ENCODE results near the gene GUCY1A2. TPM values are rescaled to one million over a fixed set of nuclear protein-coding genes. Genes with fewer than 3 reads are reported as not detected.
A peak's percentile ranks its signal among the peaks of the same experiment; 100 is the strongest.

The GUCY1A2 gene
- total RNA-seq, 1 experiment from 2014 or later = 0.55 TPM

DNA sequence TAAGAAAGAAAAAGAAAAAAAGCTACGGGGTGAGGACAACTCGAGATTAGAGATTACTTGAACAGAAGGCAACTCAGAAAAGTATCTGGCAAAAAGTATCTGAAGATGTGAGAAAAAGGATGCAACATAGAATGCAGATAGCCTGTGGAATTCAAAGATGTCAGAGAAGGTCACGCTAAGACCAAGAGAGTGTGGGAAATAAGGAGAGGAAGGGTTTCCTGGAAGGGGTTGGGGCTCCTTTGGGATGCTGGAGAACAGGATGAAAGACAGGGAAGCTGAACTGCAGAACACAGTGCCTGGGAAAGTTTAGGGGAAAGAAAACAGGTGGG, 1.2 kb downstream of the GUCY1A2 start:
- Histone ChIP-seq H3K23ac (ENCODE audit: insufficient read length, low read depth, low read length) (no peak overlapping the region), H2BK20ac (ENCODE audit: low read depth, low read length, poor library complexity, severe bottlenecking) (no peak overlapping the region), H3K4me1 (ENCODE audit: insufficient read depth, low read length) (no peaks in the 10 kb centered on the region), H4K8ac (replicated peaks; ENCODE audit: insufficient read length, low read depth, low read length) (no peak overlapping the region), H3K9ac (ENCODE audit: extremely low read depth, insufficient read length, low read length) (no peak overlapping the region), H2BK12ac (ENCODE audit: insufficient read length, low read depth, low read length) (no peak overlapping the region), H3K9me3 (ENCODE audit: control insufficient read depth, low read depth, low read length) (no peaks in the 10 kb centered on the region), H3K79me1 (ENCODE audit: insufficient read depth, low read depth, low read length, poor library complexity, severe bottlenecking) (no peaks in the 10 kb centered on the region), H3K18ac (ENCODE audit: insufficient read length, low read depth, low read length) (no peak overlapping the region), H4K91ac (ENCODE audit: insufficient read length, low read depth, low read length) (no peak overlapping the region), H3T11ph (ENCODE audit: low read length) (no peak overlapping the region), H4K5ac (ENCODE audit: insufficient read length, low read depth, low read length) (no peak overlapping the region), H3K79me2 (ENCODE audit: insufficient read depth, low read length) (no peaks in the 10 kb centered on the region), H3K14ac (ENCODE audit: insufficient read depth, low read length) (no peak overlapping the region), H4K20me1 (ENCODE audit: control insufficient read depth, insufficient read depth, insufficient read length) (no peaks in the 10 kb centered on the region), H2BK5ac (ENCODE audit: insufficient read length, low read length) (no peak overlapping the region), H3K27ac (ENCODE audit: insufficient read length, low read depth, low read length) (no peak overlapping the region), H2BK120ac (ENCODE audit: low read depth, low read length, poor library complexity, severe bottlenecking) (no peak overlapping the region), H3K23me2 (ENCODE audit: insufficient read length, low read depth, low read length, poor library complexity, severe bottlenecking) (peaks cover 11% of the 10 kb centered on the region), H3K4me2 (ENCODE audit: insufficient read depth, insufficient read length, low read length) (peak overlapping the region; percentile 53), H3K27me3 (ENCODE audit: insufficient read depth, low read length) (peaks cover 7% of the 10 kb centered on the region; the same call in 1 of the 2 replicates), H2AK5ac (ENCODE audit: insufficient read length, low read length) (no peak overlapping the region), H3K4ac (ENCODE audit: low read depth, low read length) (no peak overlapping the region), H2AFZ (ENCODE audit: low read length) (no peak overlapping the region), H2BK15ac (ENCODE audit: low read depth, low read length) (no peak overlapping the region), H3K56ac (ENCODE audit: insufficient read length, low read depth, low read length) (no peak overlapping the region)
- Mint-ChIP-seq H3K9me3 (no peaks in the 10 kb centered on the region), H3K36me3 (ENCODE audit: insufficient read depth in 1 of 3, low read depth in 3 of 3) (no peaks in the 10 kb centered on the region), H3K4me3 (peak overlapping the region; percentile 57 to 81), H3K27ac (no peak overlapping the region), H3K27me3 (ENCODE audit: low read depth) (peaks cover 49% of the 10 kb centered on the region), H3K4me1 (peaks cover 6 to 11% of the 10 kb centered on the region in 2 experiments)
- WGBS (ENCODE audit: extremely low coverage, insufficient read length, low lambda C conversion rate) = no CpG with 5 or more reads among the region's 3 CpGs
- no peak for DNase-seq
- TF ChIP-seq, protein P1, sequence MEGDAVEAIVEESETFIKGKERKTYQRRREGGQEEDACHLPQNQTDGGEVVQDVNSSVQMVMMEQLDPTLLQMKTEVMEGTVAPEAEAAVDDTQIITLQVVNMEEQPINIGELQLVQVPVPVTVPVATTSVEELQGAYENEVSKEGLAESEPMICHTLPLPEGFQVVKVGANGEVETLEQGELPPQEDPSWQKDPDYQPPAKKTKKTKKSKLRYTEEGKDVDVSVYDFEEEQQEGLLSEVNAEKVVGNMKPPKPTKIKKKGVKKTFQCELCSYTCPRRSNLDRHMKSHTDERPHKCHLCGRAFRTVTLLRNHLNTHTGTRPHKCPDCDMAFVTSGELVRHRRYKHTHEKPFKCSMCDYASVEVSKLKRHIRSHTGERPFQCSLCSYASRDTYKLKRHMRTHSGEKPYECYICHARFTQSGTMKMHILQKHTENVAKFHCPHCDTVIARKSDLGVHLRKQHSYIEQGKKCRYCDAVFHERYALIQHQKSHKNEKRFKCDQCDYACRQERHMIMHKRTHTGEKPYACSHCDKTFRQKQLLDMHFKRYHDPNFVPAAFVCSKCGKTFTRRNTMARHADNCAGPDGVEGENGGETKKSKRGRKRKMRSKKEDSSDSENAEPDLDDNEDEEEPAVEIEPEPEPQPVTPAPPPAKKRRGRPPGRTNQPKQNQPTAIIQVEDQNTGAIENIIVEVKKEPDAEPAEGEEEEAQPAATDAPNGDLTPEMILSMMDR (conservative IDR thresholded peaks at IDR 0.05) = no peak

All from H9 (cell line).